GM13977 (cell line): ENCODE measurements around the gene KAT2A.

Experiments used
- DNase-seq: peaks from one replicate; pipeline ENCODE4 v3.0.0; 2012; ENCODE audit warnings: low spot score
- CTCF ChIP-seq: IDR thresholded peaks from 2 replicates; pipeline ENCODE4 v1.5.1; 2012; ENCODE audit warnings: mild to moderate bottlenecking, control low read depth; ENCODE audit not compliant: insufficient read depth; ENCODE audit errors: extremely low read depth, missing control alignments
- in situ Hi-C: fragments of 300-500 bp; cut with MboI; formaldehyde crosslinking; loops from one replicate; pipeline ENCODE4 v1.12.0; 2022; ENCODE audit warnings: low sequenced_read_pairs, low pct_unique_long_range_greater_than_20kb, mixed read lengths, inconsistent platforms; ENCODE audit not compliant: unreplicated experiment

The KAT2A gene

DNA sequence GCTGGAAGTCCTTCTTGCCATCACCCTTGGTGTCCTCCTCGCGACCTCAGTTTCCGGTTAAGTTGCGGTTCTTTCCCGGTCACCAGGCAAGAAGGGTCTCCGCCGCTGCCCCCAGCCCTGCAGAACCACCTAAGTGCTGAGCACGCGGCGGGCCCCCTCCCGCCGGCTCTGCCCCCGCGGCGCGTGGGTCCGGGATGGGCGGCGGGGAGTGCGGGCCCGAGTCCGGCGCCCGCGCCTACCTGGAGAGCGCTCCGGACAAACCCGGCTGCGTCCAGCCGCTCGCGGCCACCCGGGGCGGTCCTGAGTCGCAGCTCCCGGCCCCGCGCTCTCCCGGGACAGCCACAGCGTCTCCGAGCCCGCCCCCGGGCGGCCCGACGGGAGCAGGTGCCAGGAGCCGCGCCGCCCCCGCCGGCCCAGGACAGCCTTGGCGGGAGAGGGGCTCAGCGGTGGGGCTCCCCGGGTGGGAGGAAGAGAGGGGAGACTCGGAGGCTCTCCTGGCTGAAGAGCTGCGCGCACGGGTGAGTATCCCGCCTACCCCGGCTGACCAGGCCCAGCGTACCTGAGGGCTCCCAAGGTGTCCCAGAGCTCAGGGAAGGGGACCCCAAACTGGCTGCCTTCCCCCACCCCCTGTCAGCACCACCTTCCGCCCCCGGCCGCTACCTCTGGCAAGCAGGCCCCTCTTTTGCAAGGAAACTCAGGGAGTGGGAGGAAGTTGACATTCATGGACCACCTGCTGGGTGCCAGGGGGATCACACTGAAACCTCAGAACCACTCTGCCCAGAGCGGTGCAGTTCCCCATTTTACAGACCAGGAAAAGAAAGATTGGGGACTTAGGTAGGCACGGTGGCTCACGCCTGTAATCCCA is 48.6 kb downstream of the KAT2A start:
- TF ChIP-seq CTCF: no peak
- DNase-seq: no peak
- in situ Hi-C loops: no loop called here

GRCh38 chr17:42071810-42072209 is 49.4 kb downstream of the KAT2A start:
- no peak for DNase-seq
- in situ Hi-C loops: no loop called here
- no peak for TF ChIP-seq CTCF

DNA sequence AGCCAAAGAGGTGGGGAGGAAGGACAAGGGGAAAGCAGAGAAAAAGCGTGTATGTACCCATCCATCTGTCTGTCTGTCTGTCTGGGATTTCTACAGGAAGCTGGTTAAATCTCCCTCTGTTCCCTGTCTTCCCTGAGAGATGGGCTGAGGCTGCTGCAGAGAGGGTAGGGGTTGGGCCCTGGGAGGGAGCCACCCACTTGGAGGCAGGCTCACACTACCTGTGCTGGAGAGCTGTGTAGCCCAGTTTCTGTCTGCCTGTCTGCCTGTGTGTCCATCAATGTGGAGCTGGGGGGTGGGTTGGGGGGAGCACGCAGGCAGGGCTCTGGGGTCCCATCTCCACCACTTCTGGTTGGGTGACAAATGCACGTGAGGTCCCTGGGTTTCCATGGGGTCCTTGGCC is 52.2 kb downstream of the KAT2A start:
- in situ Hi-C loops: no loop called here
- no peak for DNase-seq

GRCh38 chr17:42067371-42068091 is 53.6 kb downstream of the KAT2A start:
- TF ChIP-seq CTCF: peak; percentile 89
- in situ Hi-C loops: no loop called here
- DNase-seq: peak; percentile 77

More for the DNA sequence above, 52.2 kb downstream of the KAT2A start:
- no peak for TF ChIP-seq CTCF

- TF ChIP-seq CTCF: no peak
- in situ Hi-C loops: no loop called here
- DNase-seq: no peak
Measured at GRCh38 chr17:42065201-42065600, 56.0 kb downstream of the KAT2A start.
